ENCODE measurements around the gene KMT5C. TPM values are rescaled to one million over a fixed set of nuclear protein-coding genes. Genes with fewer than 3 reads are reported as not detected.

The KMT5C gene
- total and polyA plus RNA-seq, 7 donors: 1.8 to 5.7 (median 3.9) TPM

DNA sequence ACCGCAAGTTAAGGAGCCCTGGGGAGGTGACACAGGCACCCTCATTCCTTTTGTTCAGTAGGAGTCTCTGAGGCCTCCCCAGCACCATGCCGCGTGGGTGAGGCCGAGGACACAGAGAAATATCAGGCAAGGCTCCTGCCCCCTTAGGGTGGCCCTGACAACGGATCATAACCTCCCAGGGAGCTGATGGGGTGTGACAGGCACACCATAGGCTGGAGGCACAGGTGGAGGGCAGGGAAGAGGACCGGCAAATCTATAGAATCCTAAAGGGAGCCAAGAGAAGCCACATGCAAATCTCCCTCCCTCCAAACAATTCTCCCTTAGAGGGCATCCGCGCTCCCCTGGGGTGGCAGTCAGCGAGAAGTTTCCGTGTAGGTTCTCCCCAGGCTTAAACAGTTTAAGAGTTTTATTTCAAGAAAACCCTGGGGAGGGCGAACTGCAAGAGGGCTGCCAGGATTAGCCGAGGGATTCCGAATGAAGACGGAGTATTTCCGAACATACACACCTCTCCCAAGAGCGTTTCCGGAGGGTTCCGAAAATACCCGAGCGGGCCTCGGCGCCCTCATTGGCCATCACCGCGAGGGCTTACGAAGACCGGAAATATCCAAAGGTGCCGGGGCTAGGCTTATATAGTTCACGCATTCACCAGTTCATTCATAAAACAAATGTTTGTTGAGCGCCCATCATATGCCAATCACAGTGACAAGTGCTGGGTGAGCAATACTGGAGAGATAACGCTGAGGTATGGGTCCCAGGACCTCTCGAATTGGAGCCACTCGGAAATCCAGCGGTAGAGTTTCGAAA, 45.4 kb downstream of the KMT5C start:
- ATAC-seq (peak; percentile 87 to 92 (median 88)), DNase-seq (peak; percentile 97)
- Histone ChIP-seq H3K27ac (peak overlapping the region; percentile 86), H3K9me3 (no peaks in the 10 kb centered on the region), H3K27me3 (ENCODE audit: insufficient read depth in 3 of 3, low read length in 2 of 3) (no peaks in the 10 kb centered on the region), H3K36me3 (ENCODE audit: insufficient read depth in 1 of 2, low read depth in 1 of 2) (peaks cover 8 to 38% of the 10 kb centered on the region in 2 donors), H3K4me3 (peak overlapping the region; percentile 81), H3K4me1 (peaks cover 32% of the 10 kb centered on the region)
- TF ChIP-seq CTCF (IDR thresholded peaks at IDR 0.05): no peak
- 7 to 8% (median 7%) methylated on average over 34 of the region's 34 CpGs for WGBS, 3 donors
- intact Hi-C loops (cut with DNase I): loop anchor here (5.0 to 10.0 kb wide), 5 partner anchors 43 to 270 kb away; partner anchors contain the start of genes U2AF2 (in 1 of the 2) and ZNF784 (in 1 of the 2)

DNA sequence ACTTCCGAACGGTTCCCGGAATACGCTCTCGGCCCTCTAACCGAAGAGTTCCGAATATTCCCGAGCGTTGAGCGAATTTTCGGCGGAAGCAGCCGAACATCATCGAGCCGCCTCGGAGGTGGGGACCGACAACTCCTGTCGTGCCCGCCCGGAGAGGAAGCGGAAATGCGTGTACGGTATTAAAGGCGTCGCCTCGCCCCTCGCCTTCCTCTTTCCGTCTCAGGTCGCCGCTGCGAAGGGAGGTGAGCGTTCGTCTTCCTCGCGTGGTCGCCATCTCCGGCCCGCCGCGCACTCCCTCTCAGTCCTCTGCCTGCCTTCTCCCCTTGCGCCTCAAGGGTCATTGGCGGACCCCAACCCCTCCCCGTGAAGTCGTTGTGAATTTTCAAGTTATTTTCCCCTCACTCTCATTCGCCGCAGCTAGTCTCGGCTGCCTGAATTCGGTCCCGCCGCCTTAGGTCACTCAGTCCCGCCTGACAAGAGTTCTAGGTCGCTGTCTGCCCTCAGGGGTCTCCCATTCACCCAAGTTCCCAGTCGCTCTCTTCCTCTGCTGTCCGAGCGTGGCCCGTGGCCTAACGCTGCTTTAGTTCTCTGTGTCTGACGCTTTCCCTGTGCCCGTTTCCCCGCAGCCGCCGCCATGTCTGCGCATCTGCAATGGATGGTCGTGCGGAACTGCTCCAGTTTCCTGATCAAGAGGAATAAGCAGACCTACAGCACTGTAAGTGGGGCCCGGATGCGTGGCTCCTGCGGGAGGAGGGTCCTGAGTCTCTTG, 46.2 kb downstream of the KMT5C start, which contains the start of gene RPL28:
RPL28 (plus strand) TSS at position 209 of the 769 bp plus-strand sequence; CDS start at position 635, 426 bp downstream.
- Histone ChIP-seq H3K4me3 (peak within 1 kb of the TSS; percentile 81), H3K9me3 (no peaks in the 10 kb centered on the region), H3K27me3 (ENCODE audit: insufficient read depth in 3 of 3, low read length in 2 of 3) (no peaks in the 10 kb centered on the region), H3K27ac (peak within 1 kb of the TSS; percentile 86), H3K36me3 (ENCODE audit: insufficient read depth in 1 of 2, low read depth in 1 of 2) (peaks cover 8 to 46% of the 10 kb centered on the region in 2 donors), H3K4me1 (peaks cover 32% of the 10 kb centered on the region)
- intact Hi-C loops (cut with DNase I): loop anchor here (5.0 to 10.0 kb wide), 3 partner anchors 66 to 269 kb away; partner anchors contain the start of genes U2AF2 (in 1 of the 2) and ZNF784 (in 1 of the 2)
- 0 to 1% (median 0%) methylated on average over 66 to 68 of the region's 68 CpGs for WGBS, 3 donors
- ATAC-seq (peak; percentile 90 to 91 (median 90)), DNase-seq (peak; percentile 97 to 99)
- no peak for TF ChIP-seq CTCF (IDR thresholded peaks at IDR 0.05)

- no peaks in the 10 kb centered on the region for H3K27me3 ChIP-seq (ENCODE audit: insufficient read depth in 3 of 3, low read length in 2 of 3)
- intact Hi-C loops (cut with DNase I): loop anchor here (5.0 to 10.0 kb wide), 3 partner anchors 66 to 268 kb away; partner anchors contain the start of genes U2AF2 (in 1 of the 2) and ZNF784 (in 1 of the 2)
- H3K36me3 ChIP-seq (ENCODE audit: insufficient read depth in 1 of 2, low read depth in 1 of 2): peaks cover 8 to 50% of the 10 kb centered on the region in 2 donors
- peaks cover 32% of the 10 kb centered on the region for H3K4me1 ChIP-seq
- no peak for TF ChIP-seq CTCF (IDR thresholded peaks at IDR 0.05)
- 5 to 8% (median 5%) methylated on average over 33 of the region's 33 CpGs for WGBS, 3 donors
- H3K4me3 ChIP-seq: peak overlapping the region; percentile 81
- H3K9me3 ChIP-seq: no peaks in the 10 kb centered on the region
- H3K27ac ChIP-seq: peak overlapping the region; percentile 86
- DNase-seq (no peak), ATAC-seq (no peak)
Measured at GRCh38 chr19:55386493-55386971, 46.9 kb downstream of the KMT5C start.

- Histone ChIP-seq H3K4me3 (peak overlapping the region; percentile 81), H3K27ac (no peak overlapping the region), H3K9me3 (no peaks in the 10 kb centered on the region), H3K4me1 (peaks cover 32% of the 10 kb centered on the region), H3K27me3 (ENCODE audit: insufficient read depth in 3 of 3, low read length in 2 of 3) (no peaks in the 10 kb centered on the region), H3K36me3 (ENCODE audit: insufficient read depth in 1 of 2, low read depth in 1 of 2) (peaks cover 8 to 59% of the 10 kb centered on the region in 2 donors)
- WGBS, 3 donors: 83 to 90% (median 86%) methylated on average over 24 of the region's 24 CpGs
- no peak for TF ChIP-seq CTCF (IDR thresholded peaks at IDR 0.05)
- intact Hi-C loops (cut with DNase I): loop anchor here (5.0 to 10.0 kb wide), 3 partner anchors 64 to 267 kb away; partner anchors contain the start of genes U2AF2 (in 1 of the 2) and ZNF784 (in 1 of the 2)
- DNase-seq (no peak), ATAC-seq (no peak)
Measured at GRCh38 chr19:55387736-55388497, 48.2 kb downstream of the KMT5C start.

Measured in psoas muscle (tissue), 8 donors.